WERI-Rb-1 (cell line): ENCODE measurements around the gene SELENOO.

ENCODE experiments used
- DNase-seq: peaks from one replicate; pipeline ENCODE4 v3.0.0-alpha.2; 2020
- H3K27ac ChIP-seq: fragments of 250-450 bp; sonication (Bioruptor Pico); 2 replicates; pipeline ENCODE4 v1.5.1; 2020; ENCODE audit warnings: mild to moderate bottlenecking, moderate library complexity
- H3K27me3 ChIP-seq: fragments of 250-450 bp; sonication (Bioruptor Pico); 2 replicates; pipeline ENCODE4 v1.5.1; 2021; ENCODE audit warnings: mild to moderate bottlenecking, low read depth, moderate library complexity; ENCODE audit not compliant: insufficient read depth, severe bottlenecking
- H3K36me3 ChIP-seq: fragments of 250-450 bp; sonication (Bioruptor Pico); 2 replicates; pipeline ENCODE4 v1.5.1; 2020; ENCODE audit warnings: mild to moderate bottlenecking, moderate library complexity
- H3K4me3 ChIP-seq: 2 replicates; pipeline ENCODE4 v1.5.1; 2011; ENCODE audit warnings: low read depth, mild to moderate bottlenecking, control low read depth, low read length
- H3K9me3 ChIP-seq: fragments of 250-450 bp; sonication (Bioruptor Pico); 2 replicates; pipeline ENCODE4 v1.5.1; 2021; ENCODE audit warnings: mild to moderate bottlenecking, moderate library complexity; ENCODE audit not compliant: severe bottlenecking
- TF ChIP-seq, protein P1 (sequence below): IDR thresholded peaks from 2 replicates; pipeline ENCODE4 v1.5.1; 2011; ENCODE audit warnings: low read depth, mild to moderate bottlenecking, control low read depth, inconsistent platforms, low read length

The SELENOO gene

DNA sequence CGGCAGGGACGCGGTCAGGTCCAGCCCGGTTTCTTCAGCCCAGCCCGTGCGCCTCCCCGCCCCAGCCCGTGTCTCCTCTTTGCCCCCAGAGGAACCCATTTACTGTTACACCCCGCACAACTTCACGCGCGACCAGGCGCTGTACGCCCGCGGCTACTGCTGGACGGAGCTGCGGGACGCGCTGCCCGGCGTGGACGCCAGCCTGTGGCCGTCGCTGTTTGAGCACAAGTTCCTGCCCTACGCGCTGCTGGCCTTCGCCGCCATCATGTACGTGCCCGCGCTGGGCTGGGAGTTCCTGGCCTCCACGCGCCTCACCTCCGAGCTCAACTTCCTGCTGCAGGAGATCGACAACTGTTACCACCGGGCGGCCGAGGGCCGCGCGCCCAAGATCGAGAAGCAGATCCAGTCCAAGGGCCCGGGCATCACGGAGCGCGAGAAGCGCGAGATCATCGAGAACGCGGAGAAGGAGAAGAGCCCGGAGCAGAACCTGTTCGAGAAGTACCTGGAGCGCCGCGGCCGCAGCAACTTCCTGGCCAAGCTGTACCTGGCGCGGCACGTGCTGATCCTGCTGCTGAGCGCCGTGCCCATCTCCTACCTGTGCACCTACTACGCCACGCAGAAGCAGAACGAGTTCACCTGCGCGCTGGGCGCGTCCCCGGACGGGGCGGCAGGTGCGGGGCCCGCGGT, 23.8 kb upstream of the SELENOO start:
- Histone ChIP-seq H3K9me3 (no peaks in the 10 kb centered on the region), H3K27me3 (no peaks in the 10 kb centered on the region), H3K27ac (no peak overlapping the region), H3K4me3 (no peak overlapping the region), H3K36me3 (no peaks in the 10 kb centered on the region; the same call in 1 of the 2 replicates)
- no peak for DNase-seq
- TF ChIP-seq, protein P1, sequence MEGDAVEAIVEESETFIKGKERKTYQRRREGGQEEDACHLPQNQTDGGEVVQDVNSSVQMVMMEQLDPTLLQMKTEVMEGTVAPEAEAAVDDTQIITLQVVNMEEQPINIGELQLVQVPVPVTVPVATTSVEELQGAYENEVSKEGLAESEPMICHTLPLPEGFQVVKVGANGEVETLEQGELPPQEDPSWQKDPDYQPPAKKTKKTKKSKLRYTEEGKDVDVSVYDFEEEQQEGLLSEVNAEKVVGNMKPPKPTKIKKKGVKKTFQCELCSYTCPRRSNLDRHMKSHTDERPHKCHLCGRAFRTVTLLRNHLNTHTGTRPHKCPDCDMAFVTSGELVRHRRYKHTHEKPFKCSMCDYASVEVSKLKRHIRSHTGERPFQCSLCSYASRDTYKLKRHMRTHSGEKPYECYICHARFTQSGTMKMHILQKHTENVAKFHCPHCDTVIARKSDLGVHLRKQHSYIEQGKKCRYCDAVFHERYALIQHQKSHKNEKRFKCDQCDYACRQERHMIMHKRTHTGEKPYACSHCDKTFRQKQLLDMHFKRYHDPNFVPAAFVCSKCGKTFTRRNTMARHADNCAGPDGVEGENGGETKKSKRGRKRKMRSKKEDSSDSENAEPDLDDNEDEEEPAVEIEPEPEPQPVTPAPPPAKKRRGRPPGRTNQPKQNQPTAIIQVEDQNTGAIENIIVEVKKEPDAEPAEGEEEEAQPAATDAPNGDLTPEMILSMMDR = no peak

DNA sequence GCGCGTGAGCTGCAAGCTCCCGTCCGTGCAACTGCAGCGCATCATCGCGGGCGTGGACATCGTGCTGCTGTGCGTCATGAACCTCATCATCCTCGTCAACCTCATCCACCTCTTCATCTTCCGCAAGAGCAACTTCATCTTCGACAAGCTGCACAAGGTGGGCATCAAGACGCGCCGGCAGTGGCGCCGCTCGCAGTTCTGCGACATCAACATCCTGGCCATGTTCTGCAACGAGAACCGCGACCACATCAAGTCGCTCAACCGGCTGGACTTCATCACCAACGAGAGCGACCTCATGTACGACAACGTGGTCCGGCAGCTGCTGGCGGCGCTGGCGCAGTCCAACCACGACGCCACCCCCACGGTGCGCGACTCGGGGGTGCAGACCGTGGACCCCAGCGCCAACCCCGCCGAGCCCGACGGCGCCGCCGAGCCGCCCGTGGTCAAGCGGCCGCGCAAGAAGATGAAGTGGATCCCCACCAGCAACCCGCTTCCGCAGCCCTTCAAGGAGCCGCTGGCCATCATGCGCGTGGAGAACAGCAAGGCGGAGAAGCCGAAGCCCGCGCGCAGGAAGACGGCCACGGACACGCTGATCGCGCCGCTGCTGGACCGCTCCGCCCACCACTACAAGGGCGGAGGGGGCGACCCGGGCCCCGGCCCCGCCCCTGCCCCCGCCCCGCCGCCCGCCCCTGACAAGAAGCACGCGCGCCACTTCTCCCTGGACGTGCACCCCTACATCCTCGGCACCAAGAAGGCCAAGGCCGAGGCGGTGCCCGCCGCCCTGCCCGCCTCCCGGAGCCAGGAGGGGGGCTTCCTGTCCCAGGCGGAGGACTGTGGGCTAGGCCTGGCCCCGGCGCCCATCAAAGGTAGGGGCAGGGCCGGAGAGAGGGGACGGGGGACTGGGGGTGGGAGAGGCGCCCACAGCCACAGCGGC, 23.0 kb upstream of the SELENOO start:
- H3K27me3 ChIP-seq = no peaks in the 10 kb centered on the region
- no peak for DNase-seq
- H3K36me3 ChIP-seq = no peaks in the 10 kb centered on the region; the same call in 1 of the 2 replicates
- H3K9me3 ChIP-seq = no peaks in the 10 kb centered on the region
- TF ChIP-seq, protein P1 = no peak
- H3K27ac ChIP-seq = no peak overlapping the region
- no peak overlapping the region for H3K4me3 ChIP-seq

DNA sequence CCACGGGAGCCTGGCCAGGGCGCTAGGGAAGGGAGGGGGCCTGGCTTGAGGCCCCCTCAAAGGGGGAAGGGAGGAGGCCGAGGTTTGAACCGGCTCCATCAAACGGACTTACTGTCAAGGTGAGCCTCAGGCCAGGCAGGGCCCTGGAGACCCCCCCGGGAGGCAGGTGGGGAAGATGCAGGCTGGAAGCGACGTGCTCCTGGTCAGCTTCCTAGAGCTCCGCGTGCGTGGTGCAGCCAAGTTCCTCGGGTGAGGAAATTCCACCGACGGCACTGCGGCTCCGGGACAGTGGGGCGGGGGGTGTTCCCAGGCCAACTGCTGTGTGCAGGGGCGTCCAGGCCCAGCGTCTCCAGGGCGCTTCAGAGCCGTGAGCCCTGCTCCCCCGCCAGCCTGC, 22.3 kb upstream of the SELENOO start:
- Histone ChIP-seq H3K27ac (no peak overlapping the region), H3K27me3 (no peaks in the 10 kb centered on the region), H3K4me3 (no peak overlapping the region), H3K36me3 (no peaks in the 10 kb centered on the region; the same call in 1 of the 2 replicates), H3K9me3 (no peaks in the 10 kb centered on the region)
- no peak for DNase-seq
- TF ChIP-seq, protein P1 = no peak

DNA sequence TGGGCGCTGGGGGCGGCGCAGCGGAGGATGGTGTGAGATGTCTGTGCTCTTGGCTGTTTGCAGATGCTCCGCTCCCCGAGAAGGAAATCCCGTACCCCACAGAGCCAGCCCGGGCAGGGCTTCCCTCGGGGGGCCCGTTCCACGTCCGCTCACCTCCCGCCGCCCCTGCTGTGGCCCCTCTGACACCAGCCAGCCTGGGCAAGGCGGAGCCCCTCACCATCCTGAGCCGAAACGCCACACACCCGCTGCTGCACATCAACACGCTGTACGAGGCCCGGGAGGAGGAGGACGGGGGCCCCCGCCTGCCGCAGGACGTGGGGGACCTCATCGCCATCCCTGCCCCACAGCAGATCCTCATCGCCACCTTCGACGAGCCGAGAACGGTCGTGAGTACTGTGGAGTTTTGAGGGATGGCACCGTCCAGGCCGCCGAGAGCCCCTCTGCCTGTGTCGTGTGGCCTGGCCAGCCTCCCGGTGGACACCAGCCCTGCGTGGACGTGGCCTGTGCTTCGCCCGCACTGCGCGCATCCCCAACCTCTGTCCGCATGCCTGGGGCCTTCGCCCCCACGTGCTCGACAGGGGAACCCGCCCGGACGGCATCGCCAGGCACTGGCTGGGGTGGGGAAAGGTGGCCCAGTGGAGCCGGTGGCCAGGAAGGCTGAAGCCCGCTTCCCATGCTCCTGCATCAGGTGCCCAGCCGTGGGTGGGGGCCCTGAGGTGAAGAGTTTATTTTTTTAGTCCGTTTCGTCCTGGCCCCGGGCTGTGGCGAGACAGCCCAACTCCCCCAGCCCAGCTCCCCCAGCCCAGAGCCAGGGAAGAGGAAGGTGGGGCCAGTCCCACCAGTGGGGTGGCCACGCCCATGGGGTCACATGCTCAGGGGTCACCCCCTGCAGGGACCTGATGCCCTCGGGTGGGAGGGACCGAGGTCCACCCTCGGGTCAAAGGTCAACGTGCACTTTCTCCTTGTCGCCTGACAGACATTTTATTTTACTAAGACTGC, 21.6 kb upstream of the SELENOO start:
- Histone ChIP-seq H3K4me3 (no peak overlapping the region), H3K36me3 (no peaks in the 10 kb centered on the region; the same call in 1 of the 2 replicates), H3K27ac (no peak overlapping the region), H3K9me3 (no peaks in the 10 kb centered on the region), H3K27me3 (no peaks in the 10 kb centered on the region)
- TF ChIP-seq, protein P1 = no peak
- DNase-seq = no peak

DNA sequence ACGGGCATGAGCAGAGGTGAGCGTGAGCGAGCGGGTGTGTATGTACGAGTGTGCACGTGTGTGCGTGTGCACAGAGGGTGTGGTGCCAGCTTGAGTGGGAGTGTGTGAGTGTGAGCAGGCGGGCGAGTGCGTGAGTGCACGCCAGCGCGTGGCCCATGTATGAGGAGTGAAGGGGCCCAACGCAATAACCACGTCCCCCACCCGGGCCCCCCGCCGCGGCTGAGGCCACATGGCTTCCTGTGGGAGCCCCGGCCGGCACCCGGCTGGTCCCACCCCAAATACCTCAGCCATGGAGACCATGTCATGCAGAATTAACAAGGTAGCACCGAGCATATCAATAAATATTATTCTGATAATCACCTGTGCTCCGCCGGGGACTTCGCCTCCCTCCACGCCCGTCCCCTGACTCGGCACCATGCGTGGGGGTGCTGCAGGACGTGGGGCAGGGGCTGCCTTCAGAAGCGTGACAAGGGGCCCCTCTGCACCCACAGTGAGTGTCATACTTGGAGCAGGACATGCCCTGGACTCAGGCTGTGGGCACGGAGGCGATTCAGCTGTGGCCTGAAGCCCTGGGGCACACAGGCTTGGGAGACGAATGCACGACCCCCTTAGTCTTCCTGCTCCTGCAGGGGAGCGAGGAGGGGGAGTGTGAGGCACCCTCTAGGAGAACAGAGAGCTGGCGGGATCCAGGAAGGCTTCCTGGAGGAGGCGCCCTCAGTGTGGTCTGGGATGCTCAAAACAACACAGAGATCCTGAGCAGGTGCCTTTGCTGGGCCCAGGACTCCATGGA, 20.7 kb upstream of the SELENOO start:
- no peaks in the 10 kb centered on the region; the same call in 1 of the 2 replicates for H3K36me3 ChIP-seq
- DNase-seq = no peak
- no peaks in the 10 kb centered on the region for H3K27me3 ChIP-seq

More for the DNA sequence above, 20.7 kb upstream of the SELENOO start:
- Histone ChIP-seq H3K4me3 (no peak overlapping the region), H3K27ac (no peak overlapping the region), H3K9me3 (no peaks in the 10 kb centered on the region)
- TF ChIP-seq, protein P1 = no peak
